NT2/D1 (cell line): ENCODE data around the gene FBXO30.

Experiments
- DNase-seq: peaks from one replicate; pipeline ENCODE4 v3.0.0-alpha.2; 2011; ENCODE audit warnings: low read depth, low spot score
- H3K27me3 ChIP-seq: 2 replicates; pipeline ENCODE4 v1.6.0; 2011; ENCODE audit warnings: mild to moderate bottlenecking; ENCODE audit not compliant: insufficient read length, insufficient read depth
- H3K36me3 ChIP-seq: 2 replicates; pipeline ENCODE4 v1.6.1; 2011; ENCODE audit warnings: mild to moderate bottlenecking, low read length, mixed read lengths; ENCODE audit not compliant: insufficient read depth, insufficient read length
- H3K4me1 ChIP-seq: 2 replicates; pipeline ENCODE4 v1.5.1; 2011; ENCODE audit not compliant: insufficient read depth, insufficient read length
- H3K4me3 ChIP-seq: 2 replicates; pipeline ENCODE4 v1.5.1; 2011; ENCODE audit warnings: low read depth; ENCODE audit not compliant: insufficient read length
- H3K9ac ChIP-seq: 2 replicates; pipeline ENCODE4 v1.6.0; 2011; ENCODE audit warnings: low read depth; ENCODE audit not compliant: insufficient read length
- H3K9me3 ChIP-seq: 2 replicates; pipeline ENCODE4 v1.5.1; 2011; ENCODE audit warnings: mild to moderate bottlenecking, low read length; ENCODE audit not compliant: insufficient read depth
- SUZ12 ChIP-seq: IDR thresholded peaks from 2 replicates; pipeline ENCODE4 v1.6.1; 2011; ENCODE audit not compliant: insufficient read length, insufficient read depth; ENCODE audit errors: extremely low read depth
- YY1 ChIP-seq: IDR thresholded peaks from 2 replicates; pipeline ENCODE4 v1.6.1; 2011; ENCODE audit not compliant: insufficient read length, insufficient read depth
- ZNF274 ChIP-seq: IDR thresholded peaks from 2 replicates; pipeline ENCODE4 v1.6.1; 2011; ENCODE audit warnings: mild to moderate bottlenecking, low read depth, low read length

The FBXO30 gene

DNA sequence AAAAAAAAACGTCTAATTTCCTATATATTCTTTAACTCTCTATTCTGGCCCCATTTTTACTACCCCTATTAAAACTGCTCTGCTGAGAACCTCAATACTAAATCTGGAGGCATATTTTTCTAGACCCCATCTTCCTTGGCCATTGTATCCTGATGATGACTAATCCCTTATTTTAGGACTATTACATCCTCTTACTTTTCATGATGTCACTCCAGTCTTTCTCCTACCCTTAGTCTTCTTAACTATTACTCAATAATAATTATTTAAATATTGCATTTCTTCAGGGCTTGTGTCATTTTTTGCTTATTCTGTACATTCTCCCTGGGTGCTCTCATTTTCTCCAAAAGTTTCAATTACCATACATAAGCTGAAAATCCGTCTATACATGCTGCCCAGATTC, 6.4 kb downstream of the FBXO30 start:
- H3K4me3 ChIP-seq: no peak overlapping the region
- TF ChIP-seq SUZ12 (no peak), YY1 (no peak), ZNF274 (no peak)
- no peaks in the 10 kb centered on the region for H3K9me3 ChIP-seq
- H3K27me3 ChIP-seq: no peaks in the 10 kb centered on the region
- no peaks in the 10 kb centered on the region for H3K4me1 ChIP-seq
- no peak for DNase-seq
- H3K36me3 ChIP-seq: peaks cover 38% of the 10 kb centered on the region
- H3K9ac ChIP-seq: no peak overlapping the region

DNA sequence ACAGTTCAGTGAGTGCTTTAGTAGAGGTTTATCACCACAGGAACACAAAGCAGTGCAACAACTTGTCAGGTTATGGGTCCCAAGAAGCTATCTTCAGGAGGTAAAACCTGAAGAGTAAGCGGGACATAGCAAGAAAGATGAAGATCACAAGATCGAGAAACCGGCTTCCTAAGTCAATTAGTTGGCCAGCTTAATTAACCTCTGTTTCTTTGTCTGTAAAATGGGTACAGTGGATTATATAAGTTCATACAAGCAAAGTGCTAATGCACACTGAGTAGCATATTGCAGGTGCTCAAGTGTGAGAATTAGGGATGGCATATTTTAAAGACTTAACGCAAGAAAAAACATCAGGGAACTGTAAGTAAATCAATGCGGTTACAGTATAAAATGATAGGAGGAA, 12.5 kb downstream of the FBXO30 start:
- Histone ChIP-seq H3K4me3 (no peak overlapping the region), H3K4me1 (no peaks in the 10 kb centered on the region), H3K9me3 (no peaks in the 10 kb centered on the region), H3K9ac (no peak overlapping the region), H3K27me3 (no peaks in the 10 kb centered on the region), H3K36me3 (peaks cover 65% of the 10 kb centered on the region)
- TF ChIP-seq SUZ12 (no peak), YY1 (no peak), ZNF274 (no peak)
- DNase-seq: no peak

- Histone ChIP-seq H3K27me3 (no peaks in the 10 kb centered on the region), H3K36me3 (peaks cover 58% of the 10 kb centered on the region), H3K4me1 (no peaks in the 10 kb centered on the region), H3K4me3 (no peak overlapping the region), H3K9me3 (no peaks in the 10 kb centered on the region), H3K9ac (no peak overlapping the region)
- no peak for TF ChIP-seq ZNF274
- no peak for TF ChIP-seq SUZ12
- no peak for TF ChIP-seq YY1
- no peak for DNase-seq
Measured at GRCh38 chr6:145801021-145801420, 13.6 kb downstream of the FBXO30 start.

DNA sequence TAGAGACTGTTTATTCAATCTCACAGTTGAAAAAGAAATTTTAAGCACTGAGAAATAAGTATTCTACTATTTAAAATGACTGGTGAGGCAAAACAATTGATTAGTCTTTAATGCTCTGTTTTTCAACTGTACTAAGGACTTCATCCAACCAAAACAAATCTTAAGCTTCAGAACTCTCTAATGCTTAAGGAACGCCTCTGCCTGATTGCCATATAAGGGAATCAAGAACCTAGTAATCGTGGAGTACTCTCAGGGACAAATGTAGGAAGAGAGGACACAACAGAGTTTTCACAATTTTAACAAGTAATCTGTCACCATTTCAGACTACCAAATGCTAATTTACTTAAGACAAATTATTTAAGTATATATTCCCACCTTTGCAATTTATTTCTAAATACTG, 16.1 kb downstream of the FBXO30 start:
- Histone ChIP-seq H3K36me3 (peaks cover 38% of the 10 kb centered on the region), H3K4me1 (no peaks in the 10 kb centered on the region), H3K4me3 (no peak overlapping the region), H3K9me3 (no peaks in the 10 kb centered on the region), H3K27me3 (no peaks in the 10 kb centered on the region), H3K9ac (no peak overlapping the region)
- TF ChIP-seq ZNF274 (no peak), YY1 (no peak), SUZ12 (no peak)
- DNase-seq: no peak

- no peak overlapping the region for H3K9ac ChIP-seq
- no peaks in the 10 kb centered on the region for H3K9me3 ChIP-seq
- DNase-seq: no peak
- H3K4me1 ChIP-seq: no peaks in the 10 kb centered on the region
- H3K27me3 ChIP-seq: no peaks in the 10 kb centered on the region
- no peak overlapping the region for H3K4me3 ChIP-seq
- TF ChIP-seq YY1 (no peak), ZNF274 (no peak), SUZ12 (no peak)
- no peaks in the 10 kb centered on the region for H3K36me3 ChIP-seq
Measured at GRCh38 chr6:145789443-145789842, 25.2 kb downstream of the FBXO30 start.

- no peak for TF ChIP-seq SUZ12
- TF ChIP-seq ZNF274: no peak
- TF ChIP-seq YY1: no peak
- Histone ChIP-seq H3K4me3 (no peak overlapping the region), H3K9ac (no peak overlapping the region), H3K4me1 (no peaks in the 10 kb centered on the region), H3K9me3 (no peaks in the 10 kb centered on the region), H3K27me3 (no peaks in the 10 kb centered on the region), H3K36me3 (no peaks in the 10 kb centered on the region)
- no peak for DNase-seq
Measured at GRCh38 chr6:145787688-145788087, 26.9 kb downstream of the FBXO30 start.

- no peak overlapping the region for H3K4me3 ChIP-seq
Measured at GRCh38 chr6:145784683-145785082, 29.9 kb downstream of the FBXO30 start.

GRCh38 chr6:145783796-145784195, 30.8 kb downstream of the FBXO30 start:
- H3K4me3 ChIP-seq: no peak overlapping the region
- no peak for DNase-seq

More at GRCh38 chr6:145784683-145785082, 29.9 kb downstream of the FBXO30 start:
- Histone ChIP-seq H3K27me3 (no peaks in the 10 kb centered on the region), H3K36me3 (no peaks in the 10 kb centered on the region), H3K9ac (no peak overlapping the region), H3K4me1 (no peaks in the 10 kb centered on the region), H3K9me3 (no peaks in the 10 kb centered on the region)
- DNase-seq: no peak
- TF ChIP-seq YY1 (no peak), SUZ12 (no peak), ZNF274 (no peak)

More at GRCh38 chr6:145783796-145784195, 30.8 kb downstream of the FBXO30 start:
- TF ChIP-seq ZNF274 (no peak), SUZ12 (no peak), YY1 (no peak)
- H3K36me3 ChIP-seq: no peaks in the 10 kb centered on the region
- no peak overlapping the region for H3K9ac ChIP-seq
- no peaks in the 10 kb centered on the region for H3K4me1 ChIP-seq
- no peaks in the 10 kb centered on the region for H3K9me3 ChIP-seq
- H3K27me3 ChIP-seq: no peaks in the 10 kb centered on the region
